GOT3 (cell line): Measurements from ENCODE around the gene PHACTR3.

Experiments
- DNase-seq: peaks from one replicate; lab custom pipeline; 2025; ENCODE audit warnings: mixed read lengths; lab: John Stamatoyannopoulos, UW

PHACTR3 gene

GRCh38 chr20:59574308-59574707 is 30.0 kb upstream of the PHACTR3 start:
- DNase-seq = no peak

- no peak for DNase-seq
Observed at GRCh38 chr20:59575216-59575615, 29.1 kb upstream of the PHACTR3 start.

- no peak for DNase-seq
Observed at GRCh38 chr20:59575653-59576052, 28.7 kb upstream of the PHACTR3 start.

- no peak for DNase-seq
Observed at GRCh38 chr20:59576216-59576953, 28.0 kb upstream of the PHACTR3 start.

- no peak for DNase-seq
Observed at GRCh38 chr20:59577037-59577808, 27.1 kb upstream of the PHACTR3 start.

GRCh38 chr20:59577809-59578435 is 26.4 kb upstream of the PHACTR3 start:
- no peak for DNase-seq

GRCh38 chr20:59578436-59579403 is 25.6 kb upstream of the PHACTR3 start:
- no peak for DNase-seq

- no peak for DNase-seq
Observed at GRCh38 chr20:59579404-59580145, 24.8 kb upstream of the PHACTR3 start.

- no peak for DNase-seq
Observed at GRCh38 chr20:59580146-59580946, 24.0 kb upstream of the PHACTR3 start.

- no peak for DNase-seq
Observed at GRCh38 chr20:59580991-59581401, 23.3 kb upstream of the PHACTR3 start.

GRCh38 chr20:59581993-59582679 is 22.2 kb upstream of the PHACTR3 start:
- DNase-seq = no peak

- no peak for DNase-seq
Observed at GRCh38 chr20:59583428-59584277, 20.7 kb upstream of the PHACTR3 start.

GRCh38 chr20:59584278-59584925 is 19.9 kb upstream of the PHACTR3 start:
- DNase-seq = no peak

GRCh38 chr20:59585714-59586409 is 18.5 kb upstream of the PHACTR3 start:
- no peak for DNase-seq

GRCh38 chr20:59586613-59587012 is 17.7 kb upstream of the PHACTR3 start:
- DNase-seq = no peak

GRCh38 chr20:59587570-59587969 is 16.8 kb upstream of the PHACTR3 start:
- no peak for DNase-seq

GRCh38 chr20:59588236-59588855 is 16.0 kb upstream of the PHACTR3 start:
- no peak for DNase-seq
